ENCODE results near the gene AOPEP. TPM values are rescaled to one million over a fixed set of nuclear protein-coding genes. Genes with fewer than 3 reads are reported as not detected.

AOPEP gene
- total and polyA plus RNA-seq, 2 of the 13 experiments (the other 11 are each of a cell fraction or from before 2014, with no cell fraction given): 22.2 to 41.6 TPM

GRCh38 chr9:94991961-94992907 is 265.7 kb downstream of the AOPEP start (continued):
- TF ChIP-seq CSRNP1 (CRISPR knock-in tag; IDR thresholded peaks at IDR 0.05) (no peak), ZNF124 (CRISPR knock-in tag; IDR thresholded peaks at IDR 0.05) (no peak), NFKBIZ (CRISPR knock-in tag; IDR thresholded peaks at IDR 0.05) (no peak), ZNF780A (CRISPR knock-in tag; IDR thresholded peaks at IDR 0.05) (no peak), DMAP1 (CRISPR knock-in tag; IDR thresholded peaks at IDR 0.05) (no peak), LCORL (IDR thresholded peaks at IDR 0.05) (no peak), LCORL (CRISPR knock-in tag; IDR thresholded peaks at IDR 0.05) (peak; percentile 63), ZNF562 (CRISPR knock-in tag; IDR thresholded peaks at IDR 0.05; ENCODE audit: borderline replicate concordance) (no peak), ZNF792 (CRISPR knock-in tag; IDR thresholded peaks at IDR 0.05) (peak; percentile 33; the same call in 1 of the 2 replicates), RFX1 (IDR thresholded peaks at IDR 0.05) (no peak), DNMT3B (CRISPR knock-in tag; conservative IDR thresholded peaks at IDR 0.05) (no peak), FOXP4 (CRISPR knock-in tag; IDR thresholded peaks at IDR 0.05) (peak; percentile 76), GABPA (IDR thresholded peaks at IDR 0.05; ENCODE audit: low read depth, low read length) (no peak), GABPA (CRISPR knock-in tag; IDR thresholded peaks at IDR 0.05; ENCODE audit: low read depth) (no peak; the same call in 1 of the 2 replicates), NFYB (CRISPR knock-in tag; IDR thresholded peaks at IDR 0.05) (no peak), BRF2 (CRISPR knock-in tag; IDR thresholded peaks at IDR 0.05) (no peak), ZMYM2 (CRISPR knock-in tag; IDR thresholded peaks at IDR 0.05) (no peak), ZNF251 (CRISPR knock-in tag; IDR thresholded peaks at IDR 0.05) (no peak), ZNF577 (CRISPR knock-in tag; IDR thresholded peaks at IDR 0.05; ENCODE audit: borderline replicate concordance, low read depth) (no peak), UBTF (CRISPR knock-in tag; IDR thresholded peaks at IDR 0.05) (peak; percentile 64), ZMYM3 (CRISPR knock-in tag; IDR thresholded peaks at IDR 0.05) (peak; percentile 47; the same call in 1 of the 2 replicates), ZNF17 (CRISPR knock-in tag; IDR thresholded peaks at IDR 0.05) (no peak), ETS1 (CRISPR knock-in tag; IDR thresholded peaks at IDR 0.05) (no peak), ZNF790 (CRISPR knock-in tag; IDR thresholded peaks at IDR 0.05; ENCODE audit: borderline replicate concordance) (no peak)
